SK-N-SH (cell line): ENCODE measurements around the gene PXK.

Experiments
- CHD2 ChIP-seq: fragments of 150-350 bp; IDR thresholded peaks from 2 replicates; pipeline ENCODE4 v1.6.1; 2018; ENCODE audit warnings: low read length; ENCODE audit not compliant: partially characterized antibody
- CTCF ChIP-seq: fragments of 200-600 bp; sonication (generic); IDR thresholded peaks from 2 replicates; pipeline ENCODE4 v1.6.1; 2017; ENCODE audit warnings: antibody characterized with exemption, mild to moderate bottlenecking, moderate library complexity
- GABPA ChIP-seq: IDR thresholded peaks from 2 replicates; pipeline ENCODE4 v1.4.0; 2012; ENCODE audit warnings: low read depth, mild to moderate bottlenecking
- MAX ChIP-seq: IDR thresholded peaks from 2 replicates; pipeline ENCODE4 v1.4.0; 2012; ENCODE audit warnings: low read depth
- POLR2AphosphoS5 ChIP-seq: IDR thresholded peaks from 2 replicates; pipeline ENCODE4 v1.6.1; 2012; ENCODE audit warnings: low read depth, low read length
- RXRA ChIP-seq: IDR thresholded peaks from 2 replicates; pipeline ENCODE4 v1.4.0; 2012; ENCODE audit warnings: low read depth, mild to moderate bottlenecking, borderline replicate concordance
- SMC3 ChIP-seq: IDR thresholded peaks from 2 replicates; pipeline ENCODE4 v1.6.1; 2012; ENCODE audit warnings: low read depth, low read length, improper control_type of control experiment
- TAF1 ChIP-seq: IDR thresholded peaks from 2 replicates; pipeline ENCODE4 v1.6.1; 2012; ENCODE audit warnings: low read depth, mild to moderate bottlenecking, low read length, moderate library complexity, borderline replicate concordance

GRCh38 chr3:58337190-58337589 lies 4.5 kb downstream of the PXK start:
- TF ChIP-seq CTCF (no peak), GABPA (no peak), RXRA (no peak), TAF1 (no peak), CHD2 (no peak), MAX (no peak), SMC3 (no peak), POLR2AphosphoS5 (no peak)
